H9 (cell line): ENCODE results near the gene VWA1. TPM values are rescaled to one million over a fixed set of nuclear protein-coding genes. Genes with fewer than 3 reads are reported as not detected.

Experiments used
- DNase-seq: peaks from one replicate; pipeline ENCODE4 v3.0.0-alpha.2; 2017
- H2AFZ ChIP-seq: one replicate; pipeline ENCODE4 v1.6.1; 2013; ENCODE audit warnings: mild to moderate bottlenecking, low read length, control low read depth, moderate library complexity
- H2AK5ac ChIP-seq: 2 replicates; pipeline ENCODE4 v1.6.1; 2013; ENCODE audit warnings: low read length, control low read depth, mixed read lengths; ENCODE audit not compliant: insufficient read length
- H2BK120ac ChIP-seq: one replicate; pipeline ENCODE4 v1.6.1; 2013; ENCODE audit warnings: low read depth, mild to moderate bottlenecking, low read length, control low read depth, inconsistent platforms; ENCODE audit not compliant: poor library complexity, severe bottlenecking
- H2BK12ac ChIP-seq: 2 replicates; pipeline ENCODE4 v1.6.1; 2013; ENCODE audit warnings: low read length, control low read depth, mixed read lengths, low read depth; ENCODE audit not compliant: insufficient read length
- H2BK15ac ChIP-seq: 2 replicates; pipeline ENCODE4 v1.6.1; 2013; ENCODE audit warnings: low read depth, low read length, control low read depth
- H2BK20ac ChIP-seq: one replicate; pipeline ENCODE4 v1.6.1; 2013; ENCODE audit warnings: low read depth, mild to moderate bottlenecking, low read length, control low read depth, inconsistent platforms; ENCODE audit not compliant: poor library complexity, severe bottlenecking
- H2BK5ac ChIP-seq: 2 replicates; pipeline ENCODE4 v1.6.1; 2013; ENCODE audit warnings: low read length, control low read depth, mixed read lengths; ENCODE audit not compliant: insufficient read length
- H3K14ac ChIP-seq: 2 replicates; pipeline ENCODE4 v1.6.1; 2013; ENCODE audit warnings: low read length, control low read depth; ENCODE audit not compliant: insufficient read depth
- H3K18ac ChIP-seq: 2 replicates; pipeline ENCODE4 v1.6.1; 2013; ENCODE audit warnings: low read depth, mild to moderate bottlenecking, mixed read lengths, low read length, control low read depth; ENCODE audit not compliant: insufficient read length
- H3K23ac ChIP-seq: 2 replicates; pipeline ENCODE4 v1.6.1; 2013; ENCODE audit warnings: low read length, control low read depth, mixed read lengths, low read depth; ENCODE audit not compliant: insufficient read length
- H3K23me2 ChIP-seq: 2 replicates; pipeline ENCODE4 v1.6.1; 2013; ENCODE audit warnings: low read depth, mild to moderate bottlenecking, mixed read lengths, low read length, control low read depth; ENCODE audit not compliant: insufficient read length, poor library complexity, severe bottlenecking
- H3K27ac ChIP-seq: 2 replicates; pipeline ENCODE4 v1.5.1; 2013; ENCODE audit warnings: low read length, control low read depth, mixed read lengths, low read depth; ENCODE audit not compliant: insufficient read length
- H3K27me3 ChIP-seq: 2 replicates; pipeline ENCODE4 v1.6.1; 2013; ENCODE audit warnings: low read length, control low read depth, inconsistent platforms; ENCODE audit not compliant: insufficient read depth
- H3K4ac ChIP-seq: 2 replicates; pipeline ENCODE4 v1.6.1; 2013; ENCODE audit warnings: low read depth, mild to moderate bottlenecking, control low read depth, inconsistent platforms, low read length, moderate library complexity
- H3K4me1 ChIP-seq: 2 replicates; pipeline ENCODE4 v1.6.1; 2013; ENCODE audit warnings: low read length, control low read depth, inconsistent platforms; ENCODE audit not compliant: insufficient read depth
- H3K4me2 ChIP-seq: 2 replicates; pipeline ENCODE4 v1.6.1; 2013; ENCODE audit warnings: low read length, control low read depth, mixed read lengths; ENCODE audit not compliant: insufficient read length, insufficient read depth
- H3K56ac ChIP-seq: 2 replicates; pipeline ENCODE4 v1.6.1; 2013; ENCODE audit warnings: low read depth, mild to moderate bottlenecking, mixed read lengths, low read length, control low read depth; ENCODE audit not compliant: insufficient read length
- H3K79me1 ChIP-seq: 2 replicates; pipeline ENCODE4 v1.6.1; 2013; ENCODE audit warnings: low read depth, mild to moderate bottlenecking, moderate library complexity, low read length, control low read depth, inconsistent platforms; ENCODE audit not compliant: insufficient read depth, poor library complexity, severe bottlenecking
- H3K79me2 ChIP-seq: 2 replicates; pipeline ENCODE4 v1.6.1; 2013; ENCODE audit warnings: low read length, control low read depth, inconsistent platforms; ENCODE audit not compliant: insufficient read depth
- H3K9ac ChIP-seq: 2 replicates; pipeline ENCODE4 v1.6.1; 2013; ENCODE audit warnings: low read length, control low read depth, mixed read lengths; ENCODE audit not compliant: insufficient read length; ENCODE audit errors: extremely low read depth
- H3K9me3 ChIP-seq: one replicate; pipeline ENCODE4 v1.6.1; 2013; ENCODE audit warnings: low read depth, low read length, inconsistent platforms; ENCODE audit not compliant: control insufficient read depth
- H3T11ph ChIP-seq: one replicate; pipeline ENCODE4 v1.6.1; 2013; ENCODE audit warnings: mild to moderate bottlenecking, low read length, control low read depth, inconsistent platforms
- H4K20me1 ChIP-seq: one replicate; pipeline ENCODE4 v1.6.1; 2013; ENCODE audit not compliant: control insufficient read depth, insufficient read length, insufficient read depth
- H4K5ac ChIP-seq: 2 replicates; pipeline ENCODE4 v1.6.1; 2013; ENCODE audit warnings: low read depth, mild to moderate bottlenecking, mixed read lengths, low read length, control low read depth; ENCODE audit not compliant: insufficient read length
- H4K8ac ChIP-seq: replicated peaks from 2 replicates; pipeline ENCODE4 v1.6.1; 2013; ENCODE audit warnings: low read length, control low read depth, mixed read lengths, low read depth; ENCODE audit not compliant: insufficient read length
- H4K91ac ChIP-seq: 2 replicates; pipeline ENCODE4 v1.6.1; 2013; ENCODE audit warnings: low read depth, mild to moderate bottlenecking, moderate library complexity, mixed read lengths, low read length, control low read depth; ENCODE audit not compliant: insufficient read length
- H3K27ac Mint-ChIP-seq, 3 experiments: 2 replicates in 2 of 3; 3 replicates in 1 of 3; pipeline ENCODE4 v1.8.0; 2020 to 2021; ENCODE audit warnings: mixed read lengths in 3 of 3, mild to moderate bottlenecking in 1 of 3, moderate library complexity in 1 of 3
- H3K27me3 Mint-ChIP-seq: 2 replicates; pipeline ENCODE4 v1.8.0; 2021; ENCODE audit warnings: low read depth, mild to moderate bottlenecking, moderate library complexity, mixed read lengths
- H3K36me3 Mint-ChIP-seq, 3 experiments: 2 replicates in 2 of 3; 3 replicates in 1 of 3; pipeline ENCODE4 v1.8.0; 2020 to 2021; ENCODE audit warnings: low read depth in 3 of 3, mixed read lengths in 3 of 3; ENCODE audit not compliant: insufficient read depth in 1 of 3
- H3K4me1 Mint-ChIP-seq, 2 experiments: 2 replicates each; pipeline ENCODE4 v1.8.0; 2020; ENCODE audit warnings: mixed read lengths in 2 of 2
- H3K4me3 Mint-ChIP-seq, 2 experiments: 2 replicates in 1 of 2; 3 replicates in 1 of 2; pipeline ENCODE4 v1.8.0; 2020 to 2021; ENCODE audit warnings: mild to moderate bottlenecking in 2 of 2, mixed read lengths in 2 of 2, moderate library complexity in 1 of 2
- H3K9me3 Mint-ChIP-seq, 2 experiments: 2 replicates in 1 of 2; 3 replicates in 1 of 2; pipeline ENCODE4 v1.8.0; 2020; ENCODE audit warnings: mild to moderate bottlenecking in 2 of 2, mixed read lengths in 2 of 2, moderate library complexity in 1 of 2
- WGBS: extraction: QIAGEN DNeasy Blood & Tissue Kit; methylation state at CpG from one replicate; pipeline ENCODE4 v1.1.7; 2013; ENCODE audit warnings: missing lambda C conversion rate, low lambda C conversion rate, mixed read lengths; ENCODE audit not compliant: insufficient read length; ENCODE audit errors: extremely low coverage; 5-methylcytosine and 5-hydroxymethylcytosine counted together
- total RNA-seq: library from RNA; stranded (reverse); gene quantifications from 2 replicates; pipeline ENCODE4 v1.2.1, GENCODE V29; 2021
- TF ChIP-seq, protein P1 (sequence below): fragments of 200-600 bp; sonication (generic); conservative IDR thresholded peaks from 3 replicates; pipeline ENCODE4 v1.8.0; 2021; ENCODE audit warnings: antibody characterized with exemption, mild to moderate bottlenecking

The VWA1 gene
- total RNA-seq, 1 experiment from 2014 or later = 57.1 TPM

DNA sequence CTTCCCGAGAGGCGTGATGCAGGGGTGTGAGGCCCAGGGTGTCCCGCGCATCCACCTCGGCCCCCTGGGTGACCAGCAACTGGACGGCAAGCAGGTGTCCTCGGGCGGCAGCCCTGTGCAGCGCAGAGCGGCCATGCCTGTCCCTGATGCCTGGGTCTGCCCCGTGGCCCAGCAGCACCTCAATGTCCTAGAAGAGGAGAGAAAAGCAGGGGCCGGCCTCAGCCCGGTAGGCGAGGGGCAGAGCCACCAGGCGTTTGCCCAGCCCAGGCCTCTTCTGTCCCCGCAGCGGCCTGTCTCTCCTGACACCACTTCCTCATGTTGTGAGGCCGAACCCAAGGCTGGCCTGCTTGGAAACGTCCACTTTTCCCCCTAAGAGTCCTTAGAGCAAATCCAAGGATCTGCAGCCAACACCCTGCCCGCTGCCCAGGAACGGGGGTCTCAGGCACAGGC lies 16.1 kb upstream of the VWA1 start:
- Histone ChIP-seq H2BK15ac (no peak overlapping the region; the same call in 1 of the 2 replicates), H3K79me2 (no peaks in the 10 kb centered on the region), H4K5ac (no peak overlapping the region), H3K18ac (no peak overlapping the region), H3K79me1 (no peaks in the 10 kb centered on the region), H3K9me3 (no peaks in the 10 kb centered on the region), H3K9ac (no peak overlapping the region), H3K27me3 (no peaks in the 10 kb centered on the region), H2AFZ (no peak overlapping the region), H3K4ac (no peak overlapping the region), H3K4me1 (peaks cover 5% of the 10 kb centered on the region; the same call in 1 of the 2 replicates), H3K56ac (no peak overlapping the region), H3T11ph (no peak overlapping the region), H4K8ac (no peak overlapping the region), H2AK5ac (no peak overlapping the region), H4K20me1 (no peaks in the 10 kb centered on the region), H3K23ac (no peak overlapping the region), H2BK5ac (no peak overlapping the region), H2BK120ac (no peak overlapping the region), H3K27ac (no peak overlapping the region), H3K23me2 (no peaks in the 10 kb centered on the region), H2BK12ac (no peak overlapping the region), H2BK20ac (no peak overlapping the region), H3K4me2 (no peak overlapping the region), H3K14ac (peak overlapping the region; percentile 68), H4K91ac (no peak overlapping the region)
- no peaks in the 10 kb centered on the region; a peak in 1 of 7 replicates for H3K36me3 Mint-ChIP-seq
- H3K9me3 Mint-ChIP-seq = no peaks in the 10 kb centered on the region
- H3K27me3 Mint-ChIP-seq = no peaks in the 10 kb centered on the region
- peak overlapping the region in 1 of 3 experiments; percentile 85; a peak in 1 of 7 replicates for H3K27ac Mint-ChIP-seq
- no CpG with 5 or more reads among the region's 21 CpGs for WGBS
- peaks cover 45 to 50% of the 10 kb centered on the region in 2 experiments for H3K4me1 Mint-ChIP-seq
- peak overlapping the region in 1 of 2 experiments; percentile 32; a peak in 2 of 5 replicates for H3K4me3 Mint-ChIP-seq
- DNase-seq = no peak
- TF ChIP-seq, protein P1, sequence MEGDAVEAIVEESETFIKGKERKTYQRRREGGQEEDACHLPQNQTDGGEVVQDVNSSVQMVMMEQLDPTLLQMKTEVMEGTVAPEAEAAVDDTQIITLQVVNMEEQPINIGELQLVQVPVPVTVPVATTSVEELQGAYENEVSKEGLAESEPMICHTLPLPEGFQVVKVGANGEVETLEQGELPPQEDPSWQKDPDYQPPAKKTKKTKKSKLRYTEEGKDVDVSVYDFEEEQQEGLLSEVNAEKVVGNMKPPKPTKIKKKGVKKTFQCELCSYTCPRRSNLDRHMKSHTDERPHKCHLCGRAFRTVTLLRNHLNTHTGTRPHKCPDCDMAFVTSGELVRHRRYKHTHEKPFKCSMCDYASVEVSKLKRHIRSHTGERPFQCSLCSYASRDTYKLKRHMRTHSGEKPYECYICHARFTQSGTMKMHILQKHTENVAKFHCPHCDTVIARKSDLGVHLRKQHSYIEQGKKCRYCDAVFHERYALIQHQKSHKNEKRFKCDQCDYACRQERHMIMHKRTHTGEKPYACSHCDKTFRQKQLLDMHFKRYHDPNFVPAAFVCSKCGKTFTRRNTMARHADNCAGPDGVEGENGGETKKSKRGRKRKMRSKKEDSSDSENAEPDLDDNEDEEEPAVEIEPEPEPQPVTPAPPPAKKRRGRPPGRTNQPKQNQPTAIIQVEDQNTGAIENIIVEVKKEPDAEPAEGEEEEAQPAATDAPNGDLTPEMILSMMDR = no peak
